HPDE6-E6E7 (cell line): ENCODE measurements around the gene KRTAP1-1.
"Not testable (repeated sequence)": the region's sequence is repeated elsewhere in the genome, so short reads cannot be mapped to it uniquely, and the experiment has no call there.

Source experiments
- DNase-seq: peaks from one replicate; pipeline ENCODE4 v3.0.0; 2011; ENCODE audit warnings: missing footprints; ENCODE audit errors: extremely low spot score

Gene KRTAP1-1

DNA sequence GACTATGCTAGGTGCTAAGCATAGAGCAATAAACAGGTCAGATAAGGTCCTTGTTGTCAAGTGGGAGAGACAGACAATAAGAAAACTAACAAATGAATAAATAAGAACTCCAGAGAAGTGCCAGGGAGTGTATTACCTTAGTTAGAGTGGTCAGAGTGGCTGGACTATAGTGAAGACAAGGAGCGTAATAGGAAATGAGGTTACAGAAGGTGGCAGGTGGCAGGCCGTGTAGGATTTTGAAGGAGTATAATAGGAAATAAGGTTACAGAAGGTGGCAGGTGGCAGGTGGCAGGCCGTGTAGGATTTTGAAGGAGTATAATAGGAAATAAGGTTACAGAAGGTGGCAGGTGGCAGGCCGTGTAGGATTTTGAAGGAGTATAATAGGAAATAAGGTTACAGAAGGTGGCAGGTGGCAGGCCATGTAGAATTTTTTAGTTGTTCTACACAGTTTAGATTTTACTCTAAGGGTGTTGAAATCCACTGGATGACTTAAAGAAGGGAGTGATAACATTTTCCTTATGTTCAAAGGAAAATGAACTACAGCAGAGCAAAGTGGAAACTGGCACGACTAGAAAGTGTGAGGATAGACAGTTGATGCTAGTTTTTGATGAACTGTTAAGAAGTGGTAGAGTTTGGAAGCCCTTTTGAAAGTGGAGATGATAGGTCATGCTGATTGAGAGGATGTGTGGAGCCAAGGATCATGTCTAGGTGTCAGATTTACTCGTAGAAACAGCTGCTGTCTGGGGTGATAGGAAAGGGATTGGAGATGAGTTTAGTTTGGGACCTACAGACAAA, 28.7 kb downstream of the KRTAP1-1 start:
- DNase-seq = no peak

DNA sequence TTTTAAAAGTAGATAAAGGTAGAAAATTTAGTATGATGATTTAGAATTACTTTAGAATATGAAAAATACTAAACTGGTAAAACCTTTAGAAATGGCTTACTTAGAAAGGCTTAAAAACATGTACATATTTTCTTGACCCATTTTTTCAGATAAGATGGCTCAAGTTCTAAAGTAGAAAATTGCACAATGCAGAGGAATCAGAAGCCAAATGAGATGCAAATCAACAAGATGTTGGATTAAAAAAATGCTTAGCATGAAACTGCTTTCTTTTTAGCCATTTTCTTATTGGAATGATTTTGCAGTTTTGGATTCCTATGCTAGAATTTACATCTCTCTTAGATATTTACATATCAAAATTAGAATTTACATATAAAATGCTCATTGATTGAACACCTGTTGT, 30.8 kb downstream of the KRTAP1-1 start:
- no peak for DNase-seq

DNA sequence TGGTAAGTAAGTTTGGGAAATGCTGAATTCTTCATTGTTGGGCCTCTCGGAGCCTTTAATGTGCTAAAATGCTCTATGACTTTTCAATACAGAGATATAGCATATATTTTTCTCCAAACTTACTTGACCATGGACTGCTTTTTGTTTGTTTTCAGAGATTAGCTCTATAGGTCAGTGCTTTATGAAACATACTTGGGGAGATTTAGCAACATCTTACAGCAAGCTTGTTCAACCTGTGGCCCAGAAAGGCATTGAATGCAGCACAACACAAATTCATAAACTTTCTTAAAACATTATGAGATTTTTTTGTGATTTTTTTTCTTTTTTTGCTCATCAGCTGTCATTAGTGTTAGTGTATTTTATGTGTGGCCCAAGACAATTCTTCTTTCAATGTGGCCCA, 31.3 kb downstream of the KRTAP1-1 start:
- no peak for DNase-seq

DNA sequence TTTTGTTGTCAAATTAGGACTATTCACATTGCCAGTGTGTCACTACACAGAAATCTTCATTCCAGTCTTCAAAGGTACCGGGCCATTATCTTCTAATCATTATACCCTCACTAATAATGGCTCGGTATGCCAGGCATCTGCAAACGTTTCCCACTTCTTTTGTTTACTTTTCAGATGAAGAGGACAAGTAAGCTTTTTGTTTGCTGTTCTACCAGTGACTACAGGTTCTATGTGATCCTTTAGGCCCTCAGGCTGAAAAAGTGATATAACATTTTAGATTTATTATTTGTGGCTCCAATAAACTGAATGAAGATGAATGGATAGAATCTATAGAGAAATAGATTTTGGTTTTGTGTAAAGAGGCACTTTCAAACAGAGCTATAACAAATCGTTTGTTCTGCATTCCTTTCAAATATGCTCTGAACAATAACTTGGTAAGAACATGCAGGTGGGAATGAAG, 31.9 kb downstream of the KRTAP1-1 start:
- no peak for DNase-seq

DNA sequence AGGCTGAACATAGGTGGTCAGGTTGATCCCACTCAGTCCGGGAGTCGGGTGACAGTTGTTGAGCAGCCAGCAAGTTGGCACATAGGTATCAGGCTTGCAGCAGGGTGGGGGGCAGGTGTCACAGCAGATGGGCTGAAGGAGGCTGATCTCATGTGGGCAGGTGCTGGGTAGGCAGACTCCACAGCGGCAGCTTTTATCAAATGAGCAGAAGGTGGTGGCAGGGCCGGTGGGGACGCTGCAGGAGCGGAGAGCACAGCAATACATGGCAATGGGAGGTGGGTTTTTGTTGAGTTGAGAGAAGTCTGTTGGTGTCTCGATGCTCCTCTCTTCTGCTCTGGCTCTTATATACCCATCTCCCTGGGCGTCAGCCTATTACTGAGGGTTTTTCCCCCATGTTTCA, 32.4 kb downstream of the KRTAP1-1 start, which contains the start of gene KRTAP3-1:
KRTAP3-1 (minus strand) TSS at position 318 of the 400 bp plus-strand sequence; CDS start at position 264, 54 bp downstream.
- no peak for DNase-seq

DNA sequence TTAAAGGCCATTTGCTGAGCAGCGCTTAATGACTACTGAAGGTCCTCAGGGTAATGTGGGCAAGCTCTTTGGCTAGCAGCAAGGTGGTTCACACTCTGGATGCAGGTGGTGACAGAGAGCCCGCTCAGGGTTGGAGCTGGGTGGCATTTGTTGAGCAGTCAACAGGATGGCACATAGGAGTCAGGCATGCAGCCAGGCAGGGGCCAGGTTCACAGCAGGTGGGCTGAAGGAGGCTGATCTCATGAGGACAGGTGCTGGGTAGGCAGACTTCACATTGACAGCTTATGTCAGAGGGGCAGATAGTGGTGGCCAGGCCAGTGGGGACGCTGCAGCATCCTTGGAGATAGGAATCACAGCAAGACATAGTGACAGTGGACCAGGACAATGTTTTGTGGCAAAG, 36.9 kb downstream of the KRTAP1-1 start:
- DNase-seq = no peak

DNA sequence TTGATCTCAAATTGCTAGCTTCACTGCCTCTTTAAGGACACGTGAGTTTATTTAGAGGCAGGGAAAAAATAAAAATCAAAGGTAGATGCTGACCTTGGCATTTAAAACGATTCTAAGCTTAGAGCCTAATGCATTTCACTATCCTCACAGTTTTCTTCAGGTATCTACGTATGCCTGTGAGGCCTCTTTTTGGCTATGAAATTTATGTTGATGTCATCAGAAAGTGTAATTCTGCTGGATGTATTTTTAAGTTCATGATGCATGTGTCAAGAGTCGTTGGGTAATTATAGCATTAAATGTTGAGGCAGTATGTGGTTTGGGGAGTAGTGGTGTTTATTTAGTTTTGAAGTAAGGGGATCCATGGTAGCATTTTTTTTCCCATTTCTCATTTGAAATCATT, 37.3 kb downstream of the KRTAP1-1 start:
- DNase-seq = no peak

DNA sequence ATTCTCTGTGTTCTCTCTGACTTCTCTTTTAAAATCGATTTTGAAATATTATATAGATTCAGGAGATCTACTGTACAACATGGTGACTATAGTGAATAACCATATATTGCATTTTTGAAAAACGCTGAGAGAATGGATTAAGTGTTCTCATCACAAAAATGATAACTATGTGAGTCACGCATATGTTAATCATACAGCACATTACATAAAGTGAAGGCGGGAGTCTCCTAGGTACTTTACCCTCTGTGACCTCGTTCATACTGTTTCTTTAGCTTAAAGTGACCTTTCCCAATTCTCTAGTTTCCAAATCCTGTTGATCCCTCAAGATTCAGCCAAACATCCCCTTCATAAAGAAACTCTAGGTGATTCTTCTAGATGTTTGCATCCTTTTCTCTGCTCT, 38.4 kb downstream of the KRTAP1-1 start:
- DNase-seq = peak; percentile 34

DNA sequence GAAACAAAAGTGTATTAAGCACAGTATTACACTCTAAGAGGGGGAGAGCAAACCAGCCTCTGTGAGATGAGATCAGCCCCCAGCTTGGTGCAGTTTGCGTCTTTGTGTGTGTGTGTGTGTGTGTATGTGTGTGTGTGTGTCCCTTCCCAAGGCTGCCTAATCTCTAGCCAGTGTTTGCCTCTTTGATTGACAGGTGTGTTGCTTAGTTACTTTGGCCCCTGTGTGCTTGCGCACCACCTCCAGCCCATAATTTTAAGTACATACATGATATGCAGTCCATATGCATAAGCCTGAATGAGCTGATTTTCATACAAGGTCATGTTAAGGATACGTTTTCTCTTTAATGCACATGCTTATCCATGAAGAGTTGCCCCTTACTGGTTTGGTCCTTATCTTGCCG, 39.5 kb downstream of the KRTAP1-1 start:
- DNase-seq = no peak

DNA sequence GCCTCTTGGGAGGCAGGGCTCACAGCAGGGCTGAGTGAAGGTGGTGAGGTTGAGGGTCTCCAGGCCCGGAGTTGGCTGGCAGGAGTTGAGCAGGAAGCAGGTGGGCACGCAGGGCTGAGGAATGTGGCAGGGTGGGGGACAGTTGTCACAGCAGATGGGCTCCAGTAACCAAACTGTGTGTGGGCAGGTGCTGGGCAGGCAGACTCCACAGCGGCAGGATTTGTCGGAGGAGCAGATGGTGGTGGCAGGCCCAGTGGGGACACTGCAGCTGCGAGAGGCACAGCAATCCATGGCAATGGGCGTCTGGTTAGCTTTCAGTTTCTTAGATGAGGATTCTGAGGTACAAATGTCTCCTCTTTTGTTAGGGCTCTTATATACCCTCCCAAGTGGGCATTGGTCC, 41.7 kb downstream of the KRTAP1-1 start, which contains the start of gene KRTAP3-2:
KRTAP3-2 (minus strand) TSS at position 344 of the 400 bp plus-strand sequence; CDS start at position 291, 53 bp downstream.
- not testable (repeated sequence) for DNase-seq

DNA sequence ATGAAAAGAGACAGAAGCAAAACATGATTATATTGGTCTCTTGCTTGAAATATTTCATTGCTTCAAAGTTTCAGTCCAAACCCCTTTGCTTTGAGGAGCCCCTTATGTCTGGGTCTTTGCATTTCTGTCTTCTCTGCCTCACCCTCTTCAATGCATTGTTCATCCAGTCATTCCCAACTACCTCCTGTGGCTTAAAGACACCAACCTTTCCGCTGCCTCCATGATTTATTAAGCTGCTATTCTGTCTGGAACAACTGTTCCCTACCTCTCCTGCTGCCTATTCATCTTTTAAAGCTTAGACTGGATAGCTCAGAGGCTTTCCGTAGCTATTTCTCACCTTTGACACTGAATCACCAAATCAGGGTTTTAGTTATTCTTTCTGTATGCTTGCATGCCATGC, 43.9 kb downstream of the KRTAP1-1 start:
- DNase-seq = no peak

DNA sequence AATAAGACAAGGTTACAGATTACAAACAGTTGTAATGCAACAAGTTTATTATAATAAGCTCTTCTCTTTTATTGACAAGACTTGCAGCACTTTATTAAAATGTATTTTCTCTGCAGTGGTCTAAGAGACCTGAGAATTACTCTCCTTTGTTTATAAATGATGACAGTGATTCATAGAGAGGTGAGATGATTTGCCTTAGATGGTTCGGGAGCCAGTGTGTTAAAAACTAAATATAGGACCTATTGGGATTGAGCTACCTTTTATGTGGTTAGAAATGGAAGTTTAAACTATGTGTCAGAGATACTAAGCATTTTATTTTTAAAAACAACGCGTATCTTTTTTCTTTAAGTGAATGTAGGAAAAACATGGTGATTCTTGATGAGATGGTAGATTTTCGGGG, 44.4 kb downstream of the KRTAP1-1 start:
- no peak for DNase-seq

DNA sequence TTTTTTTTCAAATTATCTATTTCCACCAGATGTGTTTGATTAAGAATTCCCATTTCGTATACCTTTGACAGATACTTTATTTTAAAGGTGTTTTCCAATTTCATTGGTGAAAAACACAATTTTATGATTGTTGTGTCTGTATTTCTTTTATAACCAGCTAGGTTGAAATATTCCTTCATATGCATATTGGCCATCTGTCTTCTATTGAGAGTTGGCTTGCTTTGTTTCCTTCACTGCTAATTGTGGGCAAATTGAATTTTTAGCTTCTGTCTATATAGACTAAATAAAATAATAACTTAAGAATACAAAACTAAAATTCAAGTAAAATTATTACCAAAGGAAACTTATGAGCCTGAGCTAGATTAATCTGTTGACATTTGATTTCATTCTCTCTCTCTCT, 46.1 kb downstream of the KRTAP1-1 start:
- DNase-seq = no peak

DNA sequence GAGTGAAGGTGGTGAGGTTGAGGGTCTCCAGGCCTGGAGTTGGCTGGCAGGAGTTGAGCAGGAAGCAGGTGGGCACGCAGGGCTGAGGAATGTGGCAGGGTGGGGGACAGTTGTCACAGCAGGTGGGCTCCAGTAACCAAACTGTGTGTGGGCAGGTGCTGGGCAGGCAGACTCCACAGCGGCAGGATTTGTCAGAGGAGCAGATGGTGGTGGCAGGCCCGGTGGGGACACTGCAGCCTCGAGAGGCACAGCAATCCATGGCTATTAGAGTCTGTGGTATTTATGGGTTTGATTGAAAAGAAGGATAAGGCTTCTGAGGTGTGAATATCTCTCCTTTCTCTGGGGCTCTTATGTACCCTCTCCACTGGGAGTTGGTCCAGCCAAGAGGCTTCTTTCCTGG, 47.4 kb downstream of the KRTAP1-1 start, which contains the start of gene KRTAP3-3:
KRTAP3-3 (minus strand) TSS at position 326 of the 400 bp plus-strand sequence; CDS start at position 259, 67 bp downstream.
- DNase-seq = no peak

DNA sequence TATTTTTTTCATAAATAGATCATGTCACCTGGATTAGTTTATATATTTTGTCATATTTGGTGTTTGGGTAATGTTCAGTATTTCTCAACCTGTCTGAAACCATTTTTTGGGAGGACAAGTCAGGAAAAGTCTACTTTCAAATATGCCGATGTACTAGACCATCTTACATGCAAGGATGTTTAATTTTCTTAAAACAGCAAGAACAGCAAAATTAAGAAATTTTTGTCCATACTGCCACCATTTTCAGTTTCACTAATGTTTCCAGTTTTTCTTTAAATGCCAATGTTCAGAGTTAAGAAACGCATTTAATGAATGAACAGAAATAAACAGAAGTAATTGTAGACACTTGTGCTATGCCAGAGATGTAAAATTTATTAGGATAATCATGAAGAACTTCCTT, 48.2 kb downstream of the KRTAP1-1 start:
- no peak for DNase-seq

DNA sequence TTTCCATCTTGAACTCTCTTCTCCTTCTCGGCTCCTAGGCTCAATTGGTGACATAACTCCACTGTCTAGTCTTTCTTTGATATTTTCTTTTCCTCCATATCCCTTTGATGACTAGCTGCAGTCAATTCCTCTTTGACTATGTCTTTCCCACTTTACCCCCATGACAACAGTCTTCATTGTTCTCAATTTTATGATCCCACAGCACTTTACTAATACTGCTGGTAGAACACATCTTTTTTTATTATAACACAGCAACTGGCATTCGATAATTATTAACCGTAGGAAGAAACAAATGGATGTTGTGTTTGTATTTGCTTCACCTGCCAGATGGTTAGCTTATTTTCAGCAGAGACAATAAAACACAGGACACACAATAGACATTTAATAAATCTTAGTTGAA, 48.6 kb downstream of the KRTAP1-1 start:
- no peak for DNase-seq
